GM23338 (cell line): ENCODE measurements around the gene LMO7. TPM values are rescaled to one million over a fixed set of nuclear protein-coding genes. Genes with fewer than 3 reads are reported as not detected.

ENCODE experiments used
- ATAC-seq: fragments of 200-7000 bp; cut with Tn5 transposase; 3 replicates; pipeline ENCODE4 v1.9.1; 2020
- DNase-seq: peaks from one replicate; pipeline ENCODE4 v3.0.0-alpha.2; 2015; ENCODE audit warnings: low spot score
- H2AFZ ChIP-seq: fragments of 200-600 bp; sonication (generic); 2 replicates; pipeline ENCODE4 v1.8.0; 2016; ENCODE audit warnings: antibody characterized with exemption, mild to moderate bottlenecking, moderate library complexity
- H3F3A ChIP-seq: fragments of 200-600 bp; sonication (generic); replicated peaks from 2 replicates; pipeline ENCODE4 v1.8.0; 2017; ENCODE audit warnings: antibody characterized with exemption, mixed run types, low read depth
- H3K27ac ChIP-seq: fragments of 200-600 bp; sonication (generic); 2 replicates; pipeline ENCODE4 v1.6.1; 2016; ENCODE audit warnings: low read depth
- H3K27me3 ChIP-seq: fragments of 200-600 bp; sonication (generic); 2 replicates; pipeline ENCODE4 v1.8.0; 2016; ENCODE audit warnings: mild to moderate bottlenecking, mixed run types, moderate library complexity; ENCODE audit not compliant: insufficient read depth
- H3K36me3 ChIP-seq: fragments of 200-600 bp; sonication (generic); 2 replicates; pipeline ENCODE4 v1.8.0; 2016; ENCODE audit warnings: mild to moderate bottlenecking; ENCODE audit not compliant: insufficient read depth
- H3K4me1 ChIP-seq: fragments of 200-600 bp; sonication (generic); 2 replicates; pipeline ENCODE4 v1.8.0; 2016; ENCODE audit warnings: mild to moderate bottlenecking, moderate library complexity; ENCODE audit not compliant: insufficient read depth
- H3K4me2 ChIP-seq: fragments of 200-600 bp; sonication (generic); 2 replicates; pipeline ENCODE4 v1.7.1; 2017; ENCODE audit warnings: mixed run types
- H3K4me3 ChIP-seq: fragments of 200-600 bp; sonication (generic); 2 replicates; pipeline ENCODE4 v1.6.1; 2016; ENCODE audit warnings: mixed run types
- H3K79me2 ChIP-seq: fragments of 200-600 bp; sonication (generic); replicated peaks from 2 replicates; pipeline ENCODE4 v1.8.0; 2017; ENCODE audit warnings: mild to moderate bottlenecking; ENCODE audit not compliant: insufficient read depth
- H3K9me2 ChIP-seq: fragments of 200-600 bp; sonication (generic); 2 replicates; pipeline ENCODE4 v1.8.0; 2017; ENCODE audit not compliant: insufficient read depth
- H4K20me1 ChIP-seq: fragments of 200-600 bp; sonication (generic); replicated peaks from 2 replicates; pipeline ENCODE4 v1.8.0; 2017; ENCODE audit warnings: mild to moderate bottlenecking; ENCODE audit not compliant: insufficient read depth
- H3K27ac Mint-ChIP-seq: 2 replicates; pipeline ENCODE4 v1.8.0; 2020; ENCODE audit warnings: inconsistent platforms, mild to moderate bottlenecking, moderate library complexity, mixed read lengths
- H3K27me3 Mint-ChIP-seq: 3 replicates; pipeline ENCODE4 v1.8.0; 2022; ENCODE audit warnings: low read depth, mild to moderate bottlenecking, moderate library complexity, mixed read lengths, inconsistent platforms; ENCODE audit not compliant: insufficient read depth, poor library complexity
- H3K36me3 Mint-ChIP-seq: 3 replicates; pipeline ENCODE4 v1.8.0; 2021; ENCODE audit warnings: low read depth, mild to moderate bottlenecking, inconsistent platforms, moderate library complexity, mixed read lengths
- H3K4me1 Mint-ChIP-seq: 3 replicates; pipeline ENCODE4 v1.8.0; 2020; ENCODE audit warnings: mild to moderate bottlenecking, inconsistent platforms, mixed read lengths
- H3K4me3 Mint-ChIP-seq: 3 replicates; pipeline ENCODE4 v1.8.0; 2021; ENCODE audit warnings: moderate library complexity, mild to moderate bottlenecking, inconsistent platforms, mixed read lengths
- H3K9me3 Mint-ChIP-seq: 3 replicates; pipeline ENCODE4 v1.8.0; 2020; ENCODE audit warnings: moderate library complexity, mild to moderate bottlenecking, inconsistent platforms, mixed read lengths
- CREB1 ChIP-seq: fragments of 250-450 bp; sonication (Bioruptor Pico); IDR thresholded peaks from 2 replicates; pipeline ENCODE4 v1.5.0; 2020; ENCODE audit warnings: low read depth, mild to moderate bottlenecking, moderate library complexity
- CTCF ChIP-seq, 2 experiments: fragments of 200-600 bp in 1 of 2; sonication (generic) in 1 of 2; conservative IDR thresholded peaks; 2 replicates each; pipeline versions ENCODE4 v1.5.1 to v1.6.1; 2016 to 2017; ENCODE audit warnings: antibody characterized with exemption in 2 of 2, low read depth in 2 of 2, mild to moderate bottlenecking in 2 of 2, moderate library complexity in 1 of 2
- ETS1 ChIP-seq: IDR thresholded peaks from 2 replicates; pipeline ENCODE4 v1.6.1; 2016; ENCODE audit warnings: antibody characterized with exemption
- EZH2 ChIP-seq: fragments of 200-600 bp; sonication (generic); IDR thresholded peaks from one replicate; pipeline ENCODE4 v1.8.0; 2017; ENCODE audit warnings: antibody characterized with exemption, mild to moderate bottlenecking, low read depth; ENCODE audit not compliant: unreplicated experiment
- EZH2phosphoT487 ChIP-seq: fragments of 200-600 bp; sonication (generic); IDR thresholded peaks from one replicate; pipeline ENCODE4 v1.8.1; 2018; ENCODE audit warnings: antibody characterized with exemption; ENCODE audit not compliant: unreplicated experiment
- JUNB ChIP-seq: IDR thresholded peaks from one replicate; pipeline ENCODE4 v1.6.1; 2016; ENCODE audit warnings: antibody characterized with exemption; ENCODE audit not compliant: unreplicated experiment
- NANOG ChIP-seq: IDR thresholded peaks from 2 replicates; pipeline ENCODE4 v1.6.1; 2016; ENCODE audit warnings: antibody characterized with exemption, borderline replicate concordance
- POLR2AphosphoS5 ChIP-seq: IDR thresholded peaks from 2 replicates; pipeline ENCODE4 v1.6.1; 2016; ENCODE audit warnings: antibody characterized with exemption, low read depth
- REST ChIP-seq: IDR thresholded peaks from one replicate; pipeline ENCODE4 v1.6.1; 2018; ENCODE audit warnings: antibody characterized with exemption; ENCODE audit not compliant: unreplicated experiment
- STAT1 ChIP-seq: IDR thresholded peaks from one replicate; pipeline ENCODE4 v1.6.1; 2016; ENCODE audit warnings: antibody characterized with exemption; ENCODE audit not compliant: unreplicated experiment
- ZNF114 ChIP-seq: fragments of 250-450 bp; sonication (Bioruptor Pico); IDR thresholded peaks from 2 replicates; pipeline ENCODE4 v1.5.0; 2020; ENCODE audit warnings: mild to moderate bottlenecking, moderate library complexity
- ZNF331 ChIP-seq: fragments of 250-450 bp; sonication (Bioruptor Pico); IDR thresholded peaks from 2 replicates; pipeline ENCODE4 v1.5.0; 2020; ENCODE audit warnings: low read depth, mild to moderate bottlenecking, moderate library complexity
- ZNF462 ChIP-seq: fragments of 250-450 bp; sonication (Bioruptor Pico); IDR thresholded peaks from 2 replicates; pipeline ENCODE4 v1.5.0; 2020; ENCODE audit warnings: mild to moderate bottlenecking, moderate library complexity
- polyA plus RNA-seq: library from polyadenylated mRNA; unstranded; fragments of >200 nt; fragmentation: Nextera tagmentation; extraction: Ambion mirVana; gene quantifications from 2 replicates; pipeline ENCODE4 v1.2.1, GENCODE V29; 2016
- total RNA-seq: library from RNA; depleted of rRNA; stranded (reverse); fragments of >200 nt; shearing (Covaris generic); gene quantifications from 2 replicates; pipeline ENCODE4 v1.2.3, GENCODE V29; 2014

LMO7 gene
- total and polyA plus RNA-seq, 2 experiments from 2014 or later = 22.3 to 26.9 TPM

- DNase-seq = no peak
- H3K9me2 ChIP-seq = no peaks in the 10 kb centered on the region
- no peak overlapping the region for H3K27ac ChIP-seq
- no peaks in the 10 kb centered on the region for H3K27me3 ChIP-seq
- Mint-ChIP-seq H3K36me3 (no peaks in the 10 kb centered on the region), H3K27me3 (no peaks in the 10 kb centered on the region), H3K9me3 (no peaks in the 10 kb centered on the region), H3K4me1 (peaks cover 5% of the 10 kb centered on the region; the same call in 2 of the 3 replicates), H3K4me3 (no peak overlapping the region), H3K27ac (no peak overlapping the region)
- H3K79me2 ChIP-seq = no peaks in the 10 kb centered on the region
- H4K20me1 ChIP-seq = no peaks in the 10 kb centered on the region
- no peaks in the 10 kb centered on the region for H3F3A ChIP-seq
- no peak for ATAC-seq
- TF ChIP-seq CTCF (conservative IDR thresholded peaks at IDR 0.05; ENCODE audit: low read depth in 2 of 2) (no peak), ETS1 (no peak), ZNF462 (CRISPR knock-in tag) (no peak), ZNF331 (no peak), CREB1 (CRISPR knock-in tag) (no peak), POLR2AphosphoS5 (no peak), STAT1 (no peak), EZH2phosphoT487 (no peak), REST (no peak), NANOG (no peak), EZH2 (no peak), JUNB (no peak), ZNF114 (CRISPR knock-in tag) (no peak)
- H3K4me2 ChIP-seq = no peak overlapping the region
- H2AFZ ChIP-seq = no peak overlapping the region
- peaks cover under 1% of the 10 kb centered on the region; the same call in 1 of the 2 replicates for H3K4me1 ChIP-seq
- no peaks in the 10 kb centered on the region for H3K36me3 ChIP-seq
- H3K4me3 ChIP-seq = no peak overlapping the region
Observed at GRCh38 chr13:75897386-75897785, 261.3 kb downstream of the LMO7 start.
